Ovary (tissue), 10 donors: ENCODE measurements around the gene TSPAN1. TPM values are rescaled to one million over a fixed set of nuclear protein-coding genes. Genes with fewer than 3 reads are reported as not detected.

Experiments used
- DNase-seq, 5 donors: peaks; one replicate each; pipeline ENCODE4 v3.0.0-alpha.2; 2019 to 2020
- H3K27ac ChIP-seq, 2 donors: fragments of 200-600 bp; one replicate each; pipeline versions ENCODE4 v1.5.1 to v1.8.0; 2019 to 2022
- H3K27me3 ChIP-seq: fragments of 200-600 bp; one replicate; pipeline ENCODE4 v1.8.0; 2022
- H3K36me3 ChIP-seq: fragments of 200-600 bp; sonication (generic); one replicate; pipeline ENCODE4 v1.5.1; 2019
- H3K4me1 ChIP-seq: one replicate; pipeline ENCODE4 v1.8.1; 2013; ENCODE audit warnings: mild to moderate bottlenecking, moderate library complexity; ENCODE audit not compliant: insufficient read depth
- H3K4me3 ChIP-seq: fragments of 200-600 bp; sonication (generic); one replicate; pipeline ENCODE4 v1.5.1; 2017
- H3K9me3 ChIP-seq, 2 donors: fragments of 200-600 bp in 1 of 2; sonication (generic) in 1 of 2; one replicate each; pipeline versions ENCODE4 v1.5.1 to v1.8.1; 2013 to 2019; ENCODE audit warnings: mild to moderate bottlenecking in 1 of 2, moderate library complexity in 1 of 2
- EP300 ChIP-seq: sonication (generic); formaldehyde crosslinking; IDR thresholded peaks from one replicate; pipeline ENCODE4 v1.6.1; 2017; ENCODE audit warnings: antibody characterized with exemption
- POLR2A ChIP-seq: fragments of 450-650 bp; IDR thresholded peaks from one replicate; pipeline ENCODE4 v1.6.1; 2017; ENCODE audit warnings: antibody characterized with exemption, mild to moderate bottlenecking, moderate library complexity
- WGBS, 3 donors: extraction: QIAGEN DNeasy Blood & Tissue Kit in 1 of 3; methylation state at CpG; one replicate each; pipeline versions ENCODE4 v1.1.5 to v1.1.7; 2013 to 2017; 5-methylcytosine and 5-hydroxymethylcytosine counted together
- intact Hi-C, 4 donors: fragments of 100-400 bp; cut with DNase I; formaldehyde crosslinking; loops; one replicate each; pipeline versions ENCODE4 v1.11.0 to v1.15.1; 2022 to 2023
- long read RNA-seq, 3 donors: library from polyadenylated mRNA in 2 of 3; unstranded in 2 of 3; transcript quantifications; one replicate each; pipeline ENCODE4 v2.0.0 and lab custom pipeline, GENCODE V29; 2021 to 2026
- polyA plus RNA-seq, 2 donors: library from polyadenylated mRNA; stranded (reverse); fragments of 200-250 nt in 1 of 2; fragments of 350-450 nt in 1 of 2; fragmentation: Illumina TruSeq in 1 of 2; extraction: RNeasy Lipid Tissue Mini Kit (QIAGEN cat#74804) in 1 of 2; gene quantifications; one replicate each; pipeline ENCODE4 v1.2.3, GENCODE V29; 2013 to 2014
- total RNA-seq, 7 donors: library from RNA; depleted of rRNA in 2 of 7; stranded (reverse); fragments of >200 nt in 2 of 7; fragmentation: NEBNext Ultra II Directional in 3 of 7; extraction: Animal tissue kit (Norgen Biotek cat#: 25700) in 3 of 7; gene quantifications; one replicate each; pipeline versions ENCODE4 v1.1.0 to v1.2.4, GENCODE V29; 2016 to 2023
- TF ChIP-seq, protein P1 (sequence below), 3 donors: fragments of 450-650 bp in 2 of 3; fragments of 200-600 bp in 1 of 3; IDR thresholded peaks; one replicate each; pipeline versions ENCODE4 v1.5.1 to v1.8.0; 2016 to 2022; ENCODE audit warnings: antibody characterized with exemption in 3 of 3, mild to moderate bottlenecking in 1 of 3
- donor health status: DM: no; HTN: no; CAD: no; lungs with moderate emphysema.
- donor health status: DM: no; HTN: no; CAD: no.
- donor health status: Bipolar disorder and iron deficiency.
- donor health status: DM: yes; HTN: yes; CAD: no.
- donor health status: DM: no; HTN: no; CAD: no.
- donor health status: DM: yes; HTN: yes; CAD: no.

Gene TSPAN1
- total RNA-seq (10 to 100 TPM in 1 of 7 donors, 1 to 10 TPM in 4, under 1 TPM in 2; 0.18 to 26.9 (median 3.1) TPM), polyA plus RNA-seq (1 to 10 TPM in 1 of 2 donors, under 1 TPM in 1; 0.65 to 2.8 TPM)
- long read RNA-seq, donor 1, partial matches to known transcripts: 2 of 7 reads
- long read RNA-seq, donor 1, other reads (novel, unspliced or antisense): 4 of 7 reads
- long read RNA-seq, donor 2: 0 reads
- long read RNA-seq, donor 3, partial matches to known transcripts: 2 of 3 reads
- long read RNA-seq, donor 3, other reads (novel, unspliced or antisense): 1 of 3 reads

- intact Hi-C loops: loop anchor here in 1 of 4 donors (5.0 kb wide), 1 partner anchor 137 kb away; no protein-coding TSS in a partner anchor
- DNase-seq: no peak
- Histone ChIP-seq H3K27ac (no peak within 1 kb of the TSS), H3K4me3 (no peak within 1 kb of the TSS), H3K36me3 (no peaks in the 10 kb centered on the region), H3K9me3 (no peaks in the 10 kb centered on the region), H3K27me3 (no peaks in the 10 kb centered on the region), H3K4me1 (no peaks in the 10 kb centered on the region)
- TF ChIP-seq EP300: no peak
- TF ChIP-seq, protein P1, sequence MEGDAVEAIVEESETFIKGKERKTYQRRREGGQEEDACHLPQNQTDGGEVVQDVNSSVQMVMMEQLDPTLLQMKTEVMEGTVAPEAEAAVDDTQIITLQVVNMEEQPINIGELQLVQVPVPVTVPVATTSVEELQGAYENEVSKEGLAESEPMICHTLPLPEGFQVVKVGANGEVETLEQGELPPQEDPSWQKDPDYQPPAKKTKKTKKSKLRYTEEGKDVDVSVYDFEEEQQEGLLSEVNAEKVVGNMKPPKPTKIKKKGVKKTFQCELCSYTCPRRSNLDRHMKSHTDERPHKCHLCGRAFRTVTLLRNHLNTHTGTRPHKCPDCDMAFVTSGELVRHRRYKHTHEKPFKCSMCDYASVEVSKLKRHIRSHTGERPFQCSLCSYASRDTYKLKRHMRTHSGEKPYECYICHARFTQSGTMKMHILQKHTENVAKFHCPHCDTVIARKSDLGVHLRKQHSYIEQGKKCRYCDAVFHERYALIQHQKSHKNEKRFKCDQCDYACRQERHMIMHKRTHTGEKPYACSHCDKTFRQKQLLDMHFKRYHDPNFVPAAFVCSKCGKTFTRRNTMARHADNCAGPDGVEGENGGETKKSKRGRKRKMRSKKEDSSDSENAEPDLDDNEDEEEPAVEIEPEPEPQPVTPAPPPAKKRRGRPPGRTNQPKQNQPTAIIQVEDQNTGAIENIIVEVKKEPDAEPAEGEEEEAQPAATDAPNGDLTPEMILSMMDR (IDR thresholded peaks at IDR 0.05): no peak
- no peak for TF ChIP-seq POLR2A
- WGBS, 3 donors: 70 to 81% (median 79%) methylated on average over 11 of the region's 11 CpGs
Measured at GRCh38 chr1:46174448-46175231, at the start of gene TSPAN1. TSS of gene TSPAN1 (plus strand) at chr1:46175087. CDS start at chr1:46181108, 6,021 bp downstream.

DNA sequence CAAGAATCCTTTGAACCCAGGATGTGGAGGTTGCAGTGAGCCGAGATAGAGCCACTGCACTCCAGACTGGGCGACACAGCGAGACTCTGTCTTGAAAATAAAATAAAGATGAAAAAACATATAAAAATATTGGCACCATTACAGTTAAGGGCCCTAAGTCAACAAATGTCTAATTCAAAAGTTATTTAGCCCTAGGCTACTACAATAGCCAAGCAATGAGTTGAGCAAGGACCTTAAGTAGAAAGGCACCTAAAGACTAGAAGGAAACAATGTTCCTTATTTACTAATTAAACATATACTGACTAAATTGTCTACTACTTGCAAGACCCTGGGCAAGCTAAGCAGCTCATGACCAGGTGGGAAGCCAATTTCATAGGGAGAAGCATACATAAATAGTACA lies 46.5 kb upstream of the TSPAN1 start:
- no peaks in the 10 kb centered on the region for H3K9me3 ChIP-seq
- TF ChIP-seq, protein P1 (IDR thresholded peaks at IDR 0.05): no peak
- TF ChIP-seq EP300 (no peak), POLR2A (no peak)
- H3K4me1 ChIP-seq: no peaks in the 10 kb centered on the region
- H3K27me3 ChIP-seq: no peaks in the 10 kb centered on the region
- intact Hi-C loops: no loop called here
- no peak for DNase-seq
- H3K36me3 ChIP-seq: no peaks in the 10 kb centered on the region
- no peak overlapping the region for H3K4me3 ChIP-seq
- H3K27ac ChIP-seq: no peak overlapping the region
- WGBS, 3 donors: 90 to 94% (median 93%) methylated on average over 3 of the region's 3 CpGs

GRCh38 chr1:46130121-46130520 lies 44.8 kb upstream of the TSPAN1 start:
- no peaks in the 10 kb centered on the region for H3K9me3 ChIP-seq
- TF ChIP-seq POLR2A (no peak), EP300 (no peak)
- TF ChIP-seq, protein P1 (IDR thresholded peaks at IDR 0.05): no peak
- 17 to 42% (median 34%) methylated on average over 1 of the region's 1 CpG for WGBS, 3 donors
- intact Hi-C loops: no loop called here
- no peak overlapping the region for H3K4me3 ChIP-seq
- no peak overlapping the region for H3K27ac ChIP-seq
- H3K27me3 ChIP-seq: no peaks in the 10 kb centered on the region
- no peak for DNase-seq
- H3K4me1 ChIP-seq: peaks cover 2% of the 10 kb centered on the region
- H3K36me3 ChIP-seq: no peaks in the 10 kb centered on the region

- WGBS, 3 donors: 3 to 8% (median 8%) methylated on average over 5 of the region's 5 CpGs
- no peaks in the 10 kb centered on the region for H3K9me3 ChIP-seq
- intact Hi-C loops: no loop called here
Measured at GRCh38 chr1:46130606-46131005, 44.3 kb upstream of the TSPAN1 start.

More at GRCh38 chr1:46130606-46131005, 44.3 kb upstream of the TSPAN1 start:
- TF ChIP-seq, protein P1 (IDR thresholded peaks at IDR 0.05): no peak
- TF ChIP-seq POLR2A (no peak), EP300 (no peak)
- DNase-seq: no peak
- Histone ChIP-seq H3K27ac (no peak overlapping the region), H3K4me1 (peaks cover 2% of the 10 kb centered on the region), H3K36me3 (no peaks in the 10 kb centered on the region), H3K4me3 (peak overlapping the region; percentile 83), H3K27me3 (no peaks in the 10 kb centered on the region)
